Measurements from ENCODE around the gene IZUMO1.

DNA sequence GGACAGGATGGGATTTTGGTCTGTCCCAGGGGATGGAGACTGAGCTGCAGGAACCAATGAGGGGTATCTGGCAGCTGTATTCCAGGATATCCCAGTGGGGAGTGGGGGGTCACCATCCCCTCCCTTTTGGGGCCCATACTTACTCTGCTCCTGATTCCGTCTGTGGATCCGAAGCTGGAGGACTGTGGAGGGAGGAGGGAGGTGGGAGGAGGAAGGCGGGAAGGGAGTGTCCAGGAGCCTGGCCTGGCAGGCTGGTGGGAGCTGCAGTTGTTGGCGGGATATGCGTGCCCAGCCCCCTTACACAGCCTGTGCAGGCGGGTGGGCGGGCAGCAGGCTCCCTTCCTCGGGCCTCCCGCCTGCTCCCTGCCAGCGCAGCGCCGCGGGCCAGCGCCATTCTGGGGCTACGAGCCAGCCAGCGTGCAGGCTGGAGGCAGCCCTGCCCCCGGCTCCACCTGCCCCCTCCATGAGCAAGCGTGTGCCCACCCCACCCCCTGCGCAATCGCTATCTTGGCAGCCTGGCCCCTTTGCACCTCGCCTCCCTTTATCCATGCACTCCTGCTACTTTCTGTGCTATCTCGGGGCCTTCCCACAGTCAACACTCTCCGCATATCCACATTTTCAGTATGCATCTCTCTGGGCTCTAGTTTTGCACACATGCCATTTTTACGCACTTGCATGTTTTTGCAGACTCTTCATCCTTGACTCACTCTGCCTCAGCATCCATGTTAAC is 30.0 kb downstream of the IZUMO1 start:
- TF ChIP-seq ZNF563 (CRISPR knock-in tag; IDR thresholded peaks at IDR 0.05): no peak
- no peak for TF ChIP-seq EZH2 (conservative IDR thresholded peaks at IDR 0.05; ENCODE audit: low read depth, low read length)
- no peak for TF ChIP-seq CTCF (CRISPR knock-in tag; IDR thresholded peaks at IDR 0.05)
- no peak for TF ChIP-seq ZNF639 (CRISPR knock-in tag; conservative IDR thresholded peaks at IDR 0.05)
- TF ChIP-seq POLR2AphosphoS2 (IDR thresholded peaks at IDR 0.05; ENCODE audit: low read depth, low read length): no peak
- no peak for TF ChIP-seq MXI1 (IDR thresholded peaks at IDR 0.05; ENCODE audit: borderline replicate concordance, low read depth, low read length)
- TF ChIP-seq SP1 (IDR thresholded peaks at IDR 0.05): no peak
- TF ChIP-seq SP1 (CRISPR knock-in tag; IDR thresholded peaks at IDR 0.05): 0 out of 2 replicates have a peak, but pooled peaks have one; percentile 8
- no peak for TF ChIP-seq RAD21 (CRISPR knock-in tag; IDR thresholded peaks at IDR 0.05)
- TF ChIP-seq, protein P1, sequence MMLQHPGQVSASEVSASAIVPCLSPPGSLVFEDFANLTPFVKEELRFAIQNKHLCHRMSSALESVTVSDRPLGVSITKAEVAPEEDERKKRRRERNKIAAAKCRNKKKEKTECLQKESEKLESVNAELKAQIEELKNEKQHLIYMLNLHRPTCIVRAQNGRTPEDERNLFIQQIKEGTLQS (CRISPR knock-in tag; IDR thresholded peaks at IDR 0.05): no peak
- no peak for TF ChIP-seq GATAD2A (CRISPR knock-in tag; IDR thresholded peaks at IDR 0.05)
- no peak for TF ChIP-seq MEIS2 (CRISPR knock-in tag; IDR thresholded peaks at IDR 0.05)
- TF ChIP-seq ZNF275 (CRISPR knock-in tag; IDR thresholded peaks at IDR 0.05; ENCODE audit: borderline replicate concordance): no peak
- TF ChIP-seq, protein P2, sequence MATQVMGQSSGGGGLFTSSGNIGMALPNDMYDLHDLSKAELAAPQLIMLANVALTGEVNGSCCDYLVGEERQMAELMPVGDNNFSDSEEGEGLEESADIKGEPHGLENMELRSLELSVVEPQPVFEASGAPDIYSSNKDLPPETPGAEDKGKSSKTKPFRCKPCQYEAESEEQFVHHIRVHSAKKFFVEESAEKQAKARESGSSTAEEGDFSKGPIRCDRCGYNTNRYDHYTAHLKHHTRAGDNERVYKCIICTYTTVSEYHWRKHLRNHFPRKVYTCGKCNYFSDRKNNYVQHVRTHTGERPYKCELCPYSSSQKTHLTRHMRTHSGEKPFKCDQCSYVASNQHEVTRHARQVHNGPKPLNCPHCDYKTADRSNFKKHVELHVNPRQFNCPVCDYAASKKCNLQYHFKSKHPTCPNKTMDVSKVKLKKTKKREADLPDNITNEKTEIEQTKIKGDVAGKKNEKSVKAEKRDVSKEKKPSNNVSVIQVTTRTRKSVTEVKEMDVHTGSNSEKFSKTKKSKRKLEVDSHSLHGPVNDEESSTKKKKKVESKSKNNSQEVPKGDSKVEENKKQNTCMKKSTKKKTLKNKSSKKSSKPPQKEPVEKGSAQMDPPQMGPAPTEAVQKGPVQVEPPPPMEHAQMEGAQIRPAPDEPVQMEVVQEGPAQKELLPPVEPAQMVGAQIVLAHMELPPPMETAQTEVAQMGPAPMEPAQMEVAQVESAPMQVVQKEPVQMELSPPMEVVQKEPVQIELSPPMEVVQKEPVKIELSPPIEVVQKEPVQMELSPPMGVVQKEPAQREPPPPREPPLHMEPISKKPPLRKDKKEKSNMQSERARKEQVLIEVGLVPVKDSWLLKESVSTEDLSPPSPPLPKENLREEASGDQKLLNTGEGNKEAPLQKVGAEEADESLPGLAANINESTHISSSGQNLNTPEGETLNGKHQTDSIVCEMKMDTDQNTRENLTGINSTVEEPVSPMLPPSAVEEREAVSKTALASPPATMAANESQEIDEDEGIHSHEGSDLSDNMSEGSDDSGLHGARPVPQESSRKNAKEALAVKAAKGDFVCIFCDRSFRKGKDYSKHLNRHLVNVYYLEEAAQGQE (IDR thresholded peaks at IDR 0.05; ENCODE audit: borderline replicate concordance in 1 of 2, low read depth in 1 of 2, low read length in 2 of 2): no peak

Measured in HepG2 (cell line).